ENCODE measurements around the gene MIGA2. TPM values are rescaled to one million over a fixed set of nuclear protein-coding genes. Genes with fewer than 3 reads are reported as not detected.

MIGA2 gene
- polyA plus RNA-seq (2012; ENCODE audit: insufficient read length, low read depth), result 18.7 TPM

GRCh38 chr9:129036241-129036922 lies at the start of gene MIGA2:
MIGA2 (plus strand) TSS chr9:129036626; CDS start chr9:129040595, 3,969 bp downstream.
- TF ChIP-seq POLR2AphosphoS5 (IDR thresholded peaks at IDR 0.05; ENCODE audit: low read depth, low read length) (peak; percentile 72), FOXP2 (optimal IDR thresholded peaks at IDR 0.05; ENCODE audit: borderline replicate concordance, extremely low read depth, extremely low read length, insufficient read depth) (peak; percentile 57), TAF1 (IDR thresholded peaks at IDR 0.05; ENCODE audit: borderline replicate concordance, insufficient read depth, low read length) (0 out of 2 replicates have a peak, but pooled peaks have one; percentile 35), REST (IDR thresholded peaks at IDR 0.05; ENCODE audit: insufficient read depth in 1 of 2, low read depth in 2 of 2, low read length in 2 of 2) (no peak), SIN3A (IDR thresholded peaks at IDR 0.05; ENCODE audit: borderline replicate concordance, insufficient read depth, low read length) (0 out of 2 replicates have a peak, but pooled peaks have one; percentile 40)

GRCh38 chr9:128986671-128987070 lies 49.8 kb upstream of the MIGA2 start:
- TF ChIP-seq POLR2AphosphoS5 (IDR thresholded peaks at IDR 0.05; ENCODE audit: low read depth, low read length), result no peak
- no peak for TF ChIP-seq TAF1 (IDR thresholded peaks at IDR 0.05; ENCODE audit: borderline replicate concordance, insufficient read depth, low read length)
- no peak for TF ChIP-seq REST (IDR thresholded peaks at IDR 0.05; ENCODE audit: insufficient read depth in 1 of 2, low read depth in 2 of 2, low read length in 2 of 2)
- TF ChIP-seq SIN3A (IDR thresholded peaks at IDR 0.05; ENCODE audit: borderline replicate concordance, insufficient read depth, low read length), result no peak
- TF ChIP-seq FOXP2 (optimal IDR thresholded peaks at IDR 0.05; ENCODE audit: borderline replicate concordance, extremely low read depth, extremely low read length, insufficient read depth), result no peak

GRCh38 chr9:128987805-128988204 lies 48.6 kb upstream of the MIGA2 start:
- TF ChIP-seq REST (IDR thresholded peaks at IDR 0.05; ENCODE audit: insufficient read depth in 1 of 2, low read depth in 2 of 2, low read length in 2 of 2), result no peak
- TF ChIP-seq FOXP2 (optimal IDR thresholded peaks at IDR 0.05; ENCODE audit: borderline replicate concordance, extremely low read depth, extremely low read length, insufficient read depth), result no peak
- no peak for TF ChIP-seq TAF1 (IDR thresholded peaks at IDR 0.05; ENCODE audit: borderline replicate concordance, insufficient read depth, low read length)
- TF ChIP-seq SIN3A (IDR thresholded peaks at IDR 0.05; ENCODE audit: borderline replicate concordance, insufficient read depth, low read length), result no peak
- TF ChIP-seq POLR2AphosphoS5 (IDR thresholded peaks at IDR 0.05; ENCODE audit: low read depth, low read length), result no peak

GRCh38 chr9:128992995-128993394 lies 43.4 kb upstream of the MIGA2 start:
- TF ChIP-seq FOXP2 (optimal IDR thresholded peaks at IDR 0.05; ENCODE audit: borderline replicate concordance, extremely low read depth, extremely low read length, insufficient read depth) (no peak), TAF1 (IDR thresholded peaks at IDR 0.05; ENCODE audit: borderline replicate concordance, insufficient read depth, low read length) (no peak), REST (IDR thresholded peaks at IDR 0.05; ENCODE audit: insufficient read depth in 1 of 2, low read depth in 2 of 2, low read length in 2 of 2) (no peak), SIN3A (IDR thresholded peaks at IDR 0.05; ENCODE audit: borderline replicate concordance, insufficient read depth, low read length) (no peak)

All from PFSK-1 (cell line).